T-helper 1 cell treated with Interleukin-12 subunit alpha and Interleukin-12 subunit beta and Interleukin-4 antibody, amounts not matched to agents 30 ng/mL and 1 ng/mL, for 36 hours (primary cell): Measurements from ENCODE around the gene GZF1. TPM values are rescaled to one million over a fixed set of nuclear protein-coding genes. Genes with fewer than 3 reads are reported as not detected.

Source experiments
- intact Hi-C: fragments of 100-400 bp; cut with micrococcal nuclease; formaldehyde crosslinking; loops from one replicate; pipeline ENCODE4 v1.15.1; 2024
- total RNA-seq: library from RNA; stranded (reverse); gene quantifications from 2 replicates; pipeline ENCODE4 v1.2.3, GENCODE V29; 2022

GZF1 gene
- total RNA-seq, 1 donor from 2014 or later: 17.9 TPM

DNA sequence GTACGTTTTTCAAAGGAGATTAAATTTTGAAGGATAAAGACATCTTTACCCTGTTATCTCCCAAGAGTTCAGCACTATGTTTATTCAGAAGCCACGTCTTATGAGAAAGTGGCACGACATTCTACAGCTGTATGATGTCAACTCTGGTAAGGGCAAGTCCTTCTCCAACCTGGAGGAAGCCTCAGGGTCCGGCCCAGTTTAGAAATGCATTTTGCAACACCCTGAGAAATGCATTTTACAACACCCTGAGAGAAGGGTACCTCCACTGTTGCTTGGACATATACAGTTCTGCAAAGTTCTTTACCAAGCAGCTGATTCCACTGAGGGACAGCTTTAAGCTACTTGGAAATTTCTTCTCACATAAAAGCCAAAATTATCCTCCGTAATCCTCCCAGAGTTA, 41.8 kb downstream of the GZF1 start:
- intact Hi-C loops: no loop called here

DNA sequence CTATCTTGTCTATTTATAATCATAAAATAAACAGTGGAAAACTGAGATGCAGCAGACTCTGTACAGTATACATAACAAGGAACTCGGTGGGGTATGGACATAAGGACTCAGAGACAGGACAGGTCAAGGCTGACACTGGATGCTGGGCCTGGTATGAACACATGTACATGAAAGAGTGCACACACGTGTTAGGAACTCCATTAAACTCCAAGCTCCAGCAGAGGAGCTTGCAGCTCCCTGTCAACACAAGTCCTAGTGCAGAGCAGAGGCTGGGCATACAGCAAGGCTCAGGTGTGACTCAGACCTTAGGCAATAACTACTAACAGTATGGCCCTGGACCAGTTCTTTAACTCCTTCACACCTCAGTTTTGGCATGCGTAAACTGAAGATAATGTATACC, 42.2 kb downstream of the GZF1 start:
- intact Hi-C loops: no loop called here

DNA sequence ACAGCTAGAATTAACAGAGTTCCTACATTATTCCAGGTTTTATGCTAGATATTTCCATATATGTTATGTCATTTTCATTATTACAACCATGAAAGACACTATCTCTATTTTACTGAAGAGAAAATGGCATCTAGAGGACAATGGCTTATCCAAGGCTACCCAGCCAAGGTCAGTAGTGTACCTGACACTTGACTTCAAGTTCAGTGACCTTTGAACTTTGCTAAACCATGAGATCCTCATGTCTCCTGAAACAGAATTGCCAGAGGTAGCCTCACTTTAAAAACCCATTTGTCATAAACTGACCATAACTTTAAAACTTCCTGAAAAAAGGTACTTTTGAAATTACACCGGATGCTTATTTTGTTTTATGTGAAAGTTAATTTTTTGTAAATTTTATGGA, 44.9 kb downstream of the GZF1 start:
- intact Hi-C loops: no loop called here

DNA sequence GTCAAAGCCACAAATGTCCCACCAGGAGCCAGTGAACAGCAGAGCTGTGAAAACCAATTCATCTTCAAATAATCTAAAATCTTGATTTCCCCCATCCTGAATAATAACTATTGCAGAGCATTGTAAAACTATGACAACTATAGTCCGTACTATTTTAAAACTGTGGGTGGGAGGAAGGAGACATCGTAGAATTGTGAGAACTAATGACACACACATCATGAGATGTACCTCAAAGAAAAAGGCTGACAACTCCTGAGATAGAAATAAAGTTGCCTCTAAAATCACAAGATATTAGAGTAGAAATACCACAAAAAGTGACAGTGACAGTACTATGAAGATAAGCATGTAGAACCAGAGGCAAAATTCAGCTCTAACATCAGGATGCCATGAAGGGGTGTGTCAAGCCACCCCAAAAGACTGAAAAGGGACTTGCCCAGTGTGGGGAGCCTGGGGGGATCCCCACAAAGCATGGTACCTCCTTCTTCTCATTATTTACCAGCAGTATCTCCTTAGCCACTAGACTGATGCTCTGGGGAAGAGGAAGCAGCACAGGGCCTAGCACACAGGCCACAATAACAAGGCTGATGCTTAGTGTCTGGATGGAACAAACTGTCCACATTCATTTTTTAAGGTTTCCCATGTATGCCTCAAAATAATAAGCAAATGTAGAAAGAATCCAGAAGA, 45.9 kb downstream of the GZF1 start:
- intact Hi-C loops: loop anchor here (1.0 to 2.0 kb wide), 5 partner anchors 9 to 265 kb away; partner anchors contain the start of genes GZF1 and NXT1

DNA sequence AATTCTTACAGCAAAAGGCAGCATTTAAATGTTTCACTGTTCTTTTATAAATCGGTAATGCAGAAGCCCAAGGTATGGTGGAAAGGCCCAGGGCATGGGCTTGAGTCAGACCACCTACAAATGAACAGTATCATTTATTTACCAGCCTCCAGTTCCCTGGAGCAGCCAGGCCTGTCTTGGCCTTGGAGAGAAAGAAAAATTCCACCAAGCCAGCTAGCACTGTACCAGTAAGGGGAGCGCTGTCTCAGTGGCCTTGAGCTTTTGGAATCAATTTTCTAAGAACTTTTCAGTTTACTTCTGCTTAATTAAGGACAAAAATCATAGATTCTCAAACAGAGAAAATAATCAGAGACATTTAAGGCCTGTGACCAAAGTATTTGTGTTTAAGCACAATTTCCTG, 47.0 kb downstream of the GZF1 start:
- intact Hi-C loops: loop anchor here (1.0 to 2.0 kb wide), 5 partner anchors 10 to 266 kb away; partner anchors contain the start of genes GZF1 and NXT1

DNA sequence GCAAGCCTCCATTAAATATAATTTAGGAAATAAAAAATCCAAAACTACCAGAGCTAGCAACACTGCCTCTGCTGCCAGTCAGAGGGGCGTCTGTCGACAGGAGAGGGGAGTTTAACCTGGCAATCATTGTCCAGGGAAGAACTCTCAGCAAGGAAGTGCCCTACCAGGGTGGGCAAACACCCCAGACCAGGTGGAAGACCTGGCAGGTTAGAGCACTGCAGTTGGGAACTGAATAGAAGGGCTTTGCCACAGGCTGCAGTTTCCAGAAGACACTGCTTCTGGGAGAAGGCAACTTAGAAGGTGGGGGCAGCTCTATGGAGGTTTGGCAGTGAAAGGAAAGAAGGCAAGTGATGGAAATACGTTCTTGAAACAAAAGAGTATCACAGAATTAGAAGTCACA, 47.8 kb downstream of the GZF1 start:
- intact Hi-C loops: loop anchor here (2.0 kb wide), 1 partner anchor 267 kb away; no protein-coding TSS in a partner anchor

DNA sequence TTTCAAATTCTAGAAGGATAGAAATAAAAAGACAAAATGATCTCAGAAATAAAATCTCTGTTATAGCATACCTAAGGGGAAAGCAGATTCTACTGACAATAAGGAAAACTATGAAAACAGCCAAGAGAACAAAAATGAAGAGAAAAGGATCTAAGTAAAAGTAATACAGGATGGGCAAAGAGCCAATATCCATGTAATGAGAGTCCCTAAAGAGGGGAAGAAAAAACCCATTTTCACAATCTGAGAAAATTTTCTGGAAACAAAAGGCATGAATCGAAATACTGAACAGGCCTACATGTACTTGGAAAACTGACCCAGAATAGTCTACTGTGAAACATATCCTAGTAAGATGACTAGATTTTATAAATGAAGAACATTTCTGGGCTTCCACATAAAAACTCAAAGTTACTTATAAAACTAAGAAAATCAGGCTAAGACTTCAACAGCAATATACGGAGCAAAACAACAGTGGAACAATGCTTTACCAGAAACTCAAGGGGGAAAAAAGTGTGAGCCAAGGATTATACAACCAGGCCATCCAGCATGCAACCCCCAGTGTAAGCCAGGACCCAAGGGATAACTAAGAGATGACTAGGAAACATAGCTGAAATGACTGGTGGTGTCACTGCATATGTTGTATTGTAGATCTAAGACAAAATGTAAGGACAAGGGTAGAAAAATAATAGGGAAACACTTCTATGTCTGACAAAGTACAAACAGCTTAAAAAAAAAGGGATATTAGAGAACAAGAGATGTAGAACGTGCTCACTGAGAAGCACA, 49.1 kb downstream of the GZF1 start:
- intact Hi-C loops: no loop called here

DNA sequence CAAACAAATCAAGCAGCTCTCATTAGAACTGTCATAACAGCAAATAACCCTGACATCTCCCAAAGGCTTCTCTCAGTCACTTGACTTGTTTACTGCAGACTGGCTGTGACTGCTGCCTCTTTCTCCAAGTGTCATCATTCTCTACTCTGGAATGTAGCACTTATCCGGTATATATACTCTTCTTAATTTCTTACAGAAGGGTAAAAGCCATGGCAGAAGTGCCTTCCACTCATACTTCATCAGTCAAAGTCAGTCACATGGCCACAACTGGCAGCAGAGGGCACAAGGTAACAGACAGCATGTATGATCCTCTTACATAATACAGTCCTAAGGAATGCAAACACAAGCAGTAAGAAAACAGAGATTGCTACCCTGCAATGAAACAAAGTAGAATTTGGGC, 50.0 kb downstream of the GZF1 start:
- intact Hi-C loops: loop anchor here (2.0 kb wide), 1 partner anchor 13 kb away; no protein-coding TSS in a partner anchor

DNA sequence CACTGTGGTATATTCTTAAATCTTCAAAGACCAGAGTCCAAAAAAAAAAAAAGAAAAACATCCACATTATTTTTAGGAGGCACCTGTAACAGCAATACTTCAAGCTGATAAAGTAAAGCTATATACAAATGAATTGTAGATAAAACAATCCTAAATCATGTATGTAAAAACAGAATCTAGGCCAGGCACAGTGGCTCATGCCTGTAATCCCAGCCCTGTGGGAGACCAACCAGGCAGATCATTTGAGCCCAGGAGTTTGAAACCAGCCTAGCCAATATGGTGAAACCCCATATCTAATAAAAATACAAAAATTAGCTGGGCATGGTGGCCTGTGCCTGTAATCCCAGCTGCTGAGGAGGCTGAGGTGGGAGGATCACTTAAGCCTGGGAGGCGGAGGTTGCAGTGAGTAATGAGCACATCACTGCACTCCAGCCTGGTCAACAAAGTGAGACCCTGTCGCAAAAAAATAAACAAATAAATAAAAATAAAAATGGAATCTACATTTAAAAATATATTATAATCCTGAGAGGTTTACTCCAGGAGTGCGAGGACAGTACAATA, 52.0 kb downstream of the GZF1 start:
- intact Hi-C loops: loop anchor here (2.0 kb wide), 1 partner anchor 15 kb away; no protein-coding TSS in a partner anchor

DNA sequence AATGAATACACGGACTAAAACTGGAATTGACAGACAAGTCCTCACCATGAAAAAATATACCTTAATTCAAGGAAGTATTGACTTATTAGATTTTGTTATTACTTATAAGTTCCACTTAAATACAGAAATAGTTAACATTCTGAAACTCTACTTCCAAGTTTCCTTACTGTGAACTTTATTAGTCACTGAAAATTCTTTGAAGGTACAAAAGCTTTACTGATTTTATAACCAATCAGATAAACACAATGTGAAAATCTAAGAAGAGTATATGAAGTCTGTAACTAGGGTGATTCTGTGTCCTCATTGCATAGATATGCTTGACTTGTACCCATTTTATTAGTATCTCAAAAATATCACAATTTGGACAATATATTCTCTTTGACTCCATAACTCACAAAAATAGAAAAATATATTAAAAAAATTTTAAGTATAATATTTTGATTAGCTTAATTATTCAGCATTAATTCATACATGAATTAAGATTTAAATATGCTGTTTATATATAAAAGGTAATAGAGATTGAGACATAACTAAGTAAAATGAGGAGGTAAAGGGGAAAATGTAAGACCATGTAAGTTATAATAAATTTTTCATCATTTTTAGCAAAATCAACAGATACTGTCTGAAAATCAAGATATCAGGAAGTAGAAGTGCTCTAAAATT, 52.7 kb downstream of the GZF1 start:
- intact Hi-C loops: no loop called here

DNA sequence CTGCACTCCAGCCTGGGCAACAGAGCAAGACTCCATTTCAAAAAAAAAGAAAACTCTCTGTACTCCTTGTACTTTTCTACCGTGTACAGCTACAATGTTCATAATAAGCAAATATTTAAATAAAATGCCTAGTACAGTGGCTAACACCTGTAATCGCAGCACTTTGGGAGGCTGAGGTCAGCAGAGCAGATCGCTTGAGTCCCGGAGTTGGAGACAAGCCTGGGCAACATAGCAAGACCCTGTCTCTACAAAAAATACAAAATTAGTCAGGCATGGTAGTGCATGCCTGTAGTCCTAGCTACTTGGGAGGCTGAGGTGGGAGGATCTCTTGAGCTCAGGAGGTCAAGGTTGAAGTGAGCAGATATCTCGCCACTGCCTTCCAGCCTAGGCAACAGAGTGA, 53.6 kb downstream of the GZF1 start:
- intact Hi-C loops: no loop called here

DNA sequence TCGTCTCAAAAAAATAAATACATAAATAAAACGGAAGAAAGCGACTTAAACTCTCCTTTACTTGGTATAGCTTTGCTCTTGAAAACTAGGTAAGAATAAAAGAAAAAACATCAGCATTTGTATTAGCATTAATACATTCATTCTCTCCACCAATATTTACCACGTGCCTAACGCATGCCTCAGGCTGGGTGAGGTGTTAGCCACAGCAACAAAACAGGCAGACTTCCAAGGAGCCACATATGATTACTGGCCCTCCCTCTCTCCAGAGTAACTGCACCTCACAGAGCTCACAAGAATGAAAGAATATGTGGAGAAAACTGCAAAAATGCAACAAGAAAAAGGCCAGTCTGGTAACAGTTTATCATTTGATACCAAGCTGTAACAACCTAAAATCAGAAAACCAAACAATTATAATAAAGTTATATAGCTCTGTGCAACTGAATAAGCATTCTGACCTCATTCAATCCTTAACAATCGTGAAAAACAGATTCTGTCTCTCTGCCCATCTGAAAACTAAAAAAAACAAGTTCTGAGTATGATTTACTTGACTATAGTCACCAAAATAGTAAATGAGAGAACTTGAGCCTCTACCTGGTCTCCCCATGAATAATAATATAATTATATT, 54.1 kb downstream of the GZF1 start:
- intact Hi-C loops: no loop called here

DNA sequence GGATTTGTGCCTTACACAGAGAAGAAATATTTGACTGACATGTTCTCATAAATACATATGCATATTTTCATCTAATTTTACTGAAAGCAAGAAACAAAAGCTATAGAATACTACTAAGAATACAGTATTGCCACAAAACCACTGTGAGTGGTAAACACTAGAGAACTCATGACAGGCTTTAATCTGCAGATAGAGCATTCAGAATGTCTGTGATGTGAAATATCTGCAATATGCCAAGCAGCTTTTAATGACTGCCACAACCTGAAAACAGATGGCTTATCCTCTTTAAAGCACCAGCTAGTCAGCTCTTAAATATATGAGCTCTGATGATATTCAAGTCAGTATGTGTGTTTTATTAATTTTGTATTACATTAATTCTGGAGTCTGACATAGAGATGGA, 55.9 kb downstream of the GZF1 start:
- intact Hi-C loops: no loop called here

DNA sequence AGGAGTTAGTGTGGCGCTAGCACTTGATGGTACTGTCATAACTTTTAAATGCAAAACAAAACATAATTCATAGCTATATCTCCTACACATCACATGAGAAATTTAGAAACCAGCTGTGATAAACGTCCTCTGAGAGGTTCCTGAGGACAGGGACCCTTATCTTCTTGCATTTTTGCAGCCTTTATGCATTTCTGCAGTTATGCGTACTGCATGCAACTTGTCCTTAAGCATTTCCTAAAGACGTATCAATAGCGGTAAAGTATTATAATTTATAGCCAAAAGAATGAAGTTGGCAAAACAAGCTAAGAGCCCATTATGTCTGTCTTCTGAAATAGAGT, 57.6 kb downstream of the GZF1 start:
- intact Hi-C loops: no loop called here

DNA sequence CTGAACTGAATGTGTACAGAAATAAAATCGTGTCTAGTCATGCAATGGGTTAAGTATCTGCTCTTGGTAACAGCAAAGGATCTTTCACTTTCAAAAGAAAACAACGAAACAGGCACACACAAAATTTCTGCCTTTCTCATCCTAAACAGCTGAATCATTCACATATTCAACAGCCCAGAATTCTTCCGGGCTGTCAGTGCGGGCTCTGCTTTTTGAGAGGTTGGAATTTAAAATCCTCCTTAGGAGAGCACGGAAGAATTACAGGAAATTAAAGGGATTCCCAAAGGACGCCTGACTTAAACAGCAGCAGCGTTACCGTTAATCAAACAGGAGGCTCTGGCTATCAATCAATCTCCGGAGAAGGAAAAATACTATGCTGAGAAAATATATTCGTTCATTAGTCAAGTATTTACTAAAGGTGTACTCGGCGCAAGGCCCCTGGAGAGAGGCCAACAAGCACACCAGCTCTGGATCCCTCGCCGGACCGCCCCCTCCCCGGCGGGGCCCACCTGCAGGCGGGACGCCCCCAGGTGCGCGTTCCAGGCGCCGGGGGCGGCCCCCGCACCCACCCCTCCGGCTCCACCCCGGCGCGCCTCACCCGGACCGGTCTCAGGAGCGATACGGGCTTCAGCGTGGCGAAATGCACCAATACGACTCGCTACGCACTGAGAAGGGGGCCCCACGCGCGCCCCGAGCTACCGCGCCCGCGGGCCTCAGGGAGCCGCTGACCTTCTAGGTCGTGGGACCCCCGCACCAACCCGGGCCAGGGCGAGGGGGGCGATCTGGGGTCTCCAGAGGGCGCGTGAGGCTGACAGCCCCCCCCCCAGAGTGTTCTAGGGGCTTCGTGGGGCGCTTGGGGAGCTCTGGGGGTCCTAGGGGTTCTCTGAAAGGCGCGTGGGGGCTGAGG, 58.3 kb downstream of the GZF1 start:
- intact Hi-C loops: loop anchor here (1.0 to 10.0 kb wide), 5 partner anchors 12 to 1972 kb away; partner anchors contain the start of genes ABHD12 and PYGB

DNA sequence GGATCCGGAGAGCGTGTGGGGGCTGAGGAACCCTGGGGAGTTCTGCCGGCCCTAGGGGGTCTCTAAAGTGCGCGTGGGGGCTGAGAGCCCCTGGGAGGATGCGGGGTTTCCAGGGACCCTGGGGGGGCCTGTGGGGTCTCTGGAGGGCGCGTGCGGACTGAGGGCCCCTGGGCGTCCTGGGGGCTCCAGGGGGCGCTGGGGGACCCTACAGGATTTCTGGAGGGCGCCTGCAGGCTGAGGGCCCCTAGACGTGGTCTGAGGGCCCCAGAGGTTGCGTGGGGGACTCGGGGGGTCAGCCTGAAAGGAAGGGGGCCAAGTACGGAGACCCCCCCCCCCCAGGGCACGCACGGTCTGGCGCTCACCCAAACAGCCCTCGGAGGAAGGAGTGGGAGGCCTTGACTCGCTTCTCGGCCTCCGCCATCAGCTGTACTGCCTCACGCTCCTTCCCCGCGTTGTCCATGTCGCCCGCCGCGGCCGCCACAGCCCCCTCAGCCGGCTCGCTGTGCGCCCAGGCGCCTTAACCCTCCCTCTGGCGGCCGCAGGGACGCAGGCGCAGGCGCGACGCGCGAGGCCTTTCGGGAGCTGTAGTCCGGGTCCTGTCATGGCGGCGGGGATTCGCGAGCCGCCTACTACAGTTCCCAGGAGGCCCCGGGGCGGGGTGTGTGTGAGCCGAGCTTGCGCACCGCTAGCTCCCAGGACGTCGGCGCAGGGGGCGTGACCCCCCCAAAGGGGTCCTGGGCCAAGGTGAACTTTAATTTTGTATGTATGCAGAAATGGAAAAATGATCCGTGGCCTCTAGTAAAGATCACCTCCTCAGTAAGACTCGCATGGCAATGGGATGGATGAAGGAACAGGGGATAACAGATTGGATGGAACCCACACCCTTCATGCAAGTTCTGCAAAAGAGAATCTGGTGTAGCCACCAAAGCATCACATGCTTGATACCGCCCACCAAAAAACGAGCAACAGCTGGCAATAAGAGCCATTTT, 59.3 kb downstream of the GZF1 start, which contains the start of gene NAPB:
Gene NAPB, minus strand, starts transcription at position 546 of the 989 bp plus-strand sequence. Its CDS starts 86 bp downstream, at position 460.
- intact Hi-C loops: loop anchor here (1.0 to 10.0 kb wide), 8 partner anchors 13 to 1971 kb away; partner anchors contain the start of genes ABHD12, GZF1, NXT1 and PYGB
